Neural cell (in vitro differentiated cells): ENCODE results near the gene PINLYP. TPM values are rescaled to one million over a fixed set of nuclear protein-coding genes. Genes with fewer than 3 reads are reported as not detected.

ENCODE experiments used
- H2AFZ ChIP-seq: fragments of 200-600, 300-800 bp; sonication (generic), shearing (Covaris generic); 2 replicates; pipeline ENCODE4 v1.6.0; 2014; ENCODE audit warnings: low read depth, mild to moderate bottlenecking, antibody characterized with exemption, low read length, moderate library complexity
- H3F3A ChIP-seq: fragments of 200-600 bp; shearing (Covaris generic); 2 replicates; pipeline ENCODE4 v1.6.1; 2016; ENCODE audit warnings: mild to moderate bottlenecking, moderate library complexity, mixed read lengths, antibody characterized with exemption, low read length; ENCODE audit not compliant: insufficient read depth, poor library complexity, severe bottlenecking
- H3K27ac ChIP-seq: fragments of 200-600, 300-800 bp; sonication (generic), shearing (Covaris generic); 2 replicates; pipeline ENCODE4 v1.5.1; 2014; ENCODE audit warnings: mild to moderate bottlenecking, low read length, moderate library complexity
- H3K27me3 ChIP-seq: fragments of 300-800, 200-600 bp; sonication (generic), shearing (Covaris generic); 2 replicates; pipeline ENCODE4 v1.6.0; 2014; ENCODE audit warnings: mild to moderate bottlenecking, low read depth, low read length, moderate library complexity; ENCODE audit not compliant: insufficient read depth
- H3K36me3 ChIP-seq: fragments of 300-800, 200-600 bp; sonication (generic), shearing (Covaris generic); 2 replicates; pipeline ENCODE4 v1.5.1; 2014; ENCODE audit warnings: mild to moderate bottlenecking, antibody characterized with exemption, low read length, moderate library complexity; ENCODE audit not compliant: insufficient read depth
- H3K4me2 ChIP-seq: fragments of 300-800, 200-600 bp; sonication (generic), shearing (Covaris generic); 2 replicates; pipeline ENCODE4 v1.6.0; 2014; ENCODE audit warnings: mild to moderate bottlenecking, low read length
- H3K4me3 ChIP-seq: fragments of 300-800, 200-600 bp; sonication (generic), shearing (Covaris generic); 2 replicates; pipeline ENCODE4 v1.5.1; 2014; ENCODE audit warnings: mild to moderate bottlenecking, low read length, moderate library complexity
- H3K79me2 ChIP-seq: fragments of 200-600 bp; shearing (Covaris generic); replicated peaks from 2 replicates; pipeline ENCODE4 v1.6.0; 2014; ENCODE audit warnings: mild to moderate bottlenecking, low read length, moderate library complexity; ENCODE audit not compliant: insufficient read depth
- H3K9ac ChIP-seq: fragments of 300-800, 200-600 bp; sonication (generic), shearing (Covaris generic); 2 replicates; pipeline ENCODE4 v1.6.1; 2016; ENCODE audit warnings: mild to moderate bottlenecking, low read length, mixed read lengths
- H3K9me2 ChIP-seq: fragments of 200-600 bp; shearing (Covaris generic); 2 replicates; pipeline ENCODE4 v1.6.1; 2016; ENCODE audit warnings: mild to moderate bottlenecking, low read length, mixed read lengths; ENCODE audit not compliant: insufficient read depth
- H3K9me3 ChIP-seq: fragments of 200-600, 300-800 bp; sonication (generic), shearing (Covaris generic); 2 replicates; pipeline ENCODE4 v1.6.1; 2016; ENCODE audit warnings: mild to moderate bottlenecking, mixed run types, low read length, moderate library complexity, mixed read lengths
- H4K20me1 ChIP-seq: fragments of 200-600 bp; shearing (Covaris generic); 2 replicates; pipeline ENCODE4 v1.6.1; 2016; ENCODE audit warnings: mild to moderate bottlenecking, mixed run types; ENCODE audit not compliant: insufficient read depth
- EP300 ChIP-seq: fragments of 450-650 bp; conservative IDR thresholded peaks from 2 replicates; pipeline ENCODE4 v1.6.1; 2014; ENCODE audit warnings: antibody characterized with exemption, mild to moderate bottlenecking, moderate library complexity; ENCODE audit not compliant: poor library complexity, severe bottlenecking
- EZH2 ChIP-seq: fragments of 200-600, 300-800 bp; shearing (Covaris generic), sonication (generic); IDR thresholded peaks from 2 replicates; pipeline ENCODE4 v1.6.1; 2014; ENCODE audit warnings: antibody characterized with exemption, low read length, borderline replicate concordance, mild to moderate bottlenecking; ENCODE audit not compliant: insufficient read depth, poor library complexity, severe bottlenecking
- MXI1 ChIP-seq: fragments of 450-650 bp; conservative IDR thresholded peaks from 2 replicates; pipeline ENCODE4 v1.6.1; 2014; ENCODE audit warnings: antibody characterized with exemption, mild to moderate bottlenecking; ENCODE audit not compliant: poor library complexity, severe bottlenecking
- RAD21 ChIP-seq: fragments of 450-650 bp; conservative IDR thresholded peaks from 2 replicates; pipeline ENCODE4 v1.6.1; 2014; ENCODE audit warnings: antibody characterized with exemption, mild to moderate bottlenecking, moderate library complexity
- SMC3 ChIP-seq: fragments of 450-650 bp; conservative IDR thresholded peaks from 2 replicates; pipeline ENCODE4 v1.6.1; 2014; ENCODE audit warnings: antibody characterized with exemption, mild to moderate bottlenecking, moderate library complexity; ENCODE audit not compliant: poor library complexity
- polyA plus RNA-seq: library from polyadenylated mRNA; depleted of rRNA; stranded (reverse); fragments of >200 nt; gene quantifications from 2 replicates; pipeline ENCODE4 v1.2.3, GENCODE V29; 2014
- TF ChIP-seq, protein P1 (sequence below): fragments of 450-650 bp; IDR thresholded peaks from 2 replicates; pipeline ENCODE4 v1.5.1; 2014; ENCODE audit warnings: antibody characterized with exemption, mild to moderate bottlenecking, moderate library complexity; ENCODE audit not compliant: poor library complexity, severe bottlenecking
- TF ChIP-seq, protein P2 (sequence below): IDR thresholded peaks from 2 replicates; pipeline ENCODE4 v1.6.1; 2012; ENCODE audit warnings: borderline replicate concordance

Gene PINLYP
- polyA plus RNA-seq, 1 donor from 2014 or later: 1.9 TPM

DNA sequence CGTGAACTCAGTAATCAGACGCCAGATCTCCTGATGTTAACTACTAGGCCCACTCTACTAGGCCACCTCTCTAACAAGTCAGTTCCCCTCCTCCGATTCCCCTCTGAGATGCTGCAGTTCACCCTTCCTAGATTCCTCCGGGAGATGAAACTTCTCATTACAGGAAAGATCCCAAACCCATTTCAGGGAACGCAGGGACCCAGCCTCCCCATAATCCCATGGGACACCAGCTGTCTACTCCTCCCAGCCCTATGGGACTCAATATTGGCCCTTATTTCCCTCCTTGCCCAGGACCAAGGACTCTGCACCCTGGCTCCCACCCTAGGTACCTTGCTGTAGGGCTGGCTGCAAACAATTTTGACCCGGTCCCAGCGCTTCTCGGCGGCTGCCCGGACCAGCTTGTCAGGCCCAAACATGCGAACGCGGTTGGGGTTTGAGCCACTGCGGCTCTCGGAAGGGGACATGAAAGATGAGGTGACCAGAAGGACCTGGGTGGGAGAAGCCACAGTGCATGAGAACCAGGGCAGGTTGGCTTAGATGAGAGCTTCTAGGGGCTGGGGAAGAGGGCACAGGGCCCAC lies 21.2 kb upstream of the PINLYP start:
- Histone ChIP-seq H3K36me3 (no peaks in the 10 kb centered on the region), H3F3A (no peaks in the 10 kb centered on the region)

DNA sequence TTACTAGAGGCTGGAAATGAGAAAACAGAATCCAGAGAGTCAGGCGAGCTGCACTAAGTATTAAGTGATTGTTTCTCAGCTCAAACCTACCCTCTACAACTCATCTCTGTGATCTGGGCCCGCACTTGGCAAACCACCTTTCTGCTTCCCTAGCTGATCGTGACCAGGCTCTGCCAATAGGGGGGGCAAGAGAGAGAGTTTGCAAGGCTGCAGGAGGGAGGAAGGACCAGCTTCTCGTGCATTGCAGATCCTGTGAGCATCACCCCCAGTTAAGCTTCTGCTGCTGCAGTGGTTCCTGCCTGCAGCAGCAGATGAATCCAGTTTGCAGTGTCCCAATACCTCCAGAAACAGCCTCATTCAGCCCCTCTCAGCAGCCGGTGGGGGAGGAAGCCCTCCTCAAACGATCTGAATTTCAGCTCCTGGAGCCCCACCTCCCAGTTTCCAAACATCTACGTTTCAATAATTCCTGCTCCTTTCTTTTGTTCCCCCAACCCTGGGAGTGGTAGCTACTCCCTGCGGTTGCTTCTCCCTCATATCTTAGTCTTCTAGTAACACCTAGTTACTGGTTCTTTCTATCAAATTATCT lies 20.3 kb upstream of the PINLYP start:
- Histone ChIP-seq H3K4me3 (no peak overlapping the region), H3K27ac (peak overlapping the region; percentile 22), H3K9me3 (no peaks in the 10 kb centered on the region), H3K36me3 (no peaks in the 10 kb centered on the region), H3K79me2 (no peaks in the 10 kb centered on the region), H3K9ac (peak overlapping the region; percentile 17), H4K20me1 (no peaks in the 10 kb centered on the region), H3K4me2 (no peak overlapping the region), H2AFZ (no peak overlapping the region), H3K27me3 (no peaks in the 10 kb centered on the region), H3F3A (no peaks in the 10 kb centered on the region), H3K9me2 (no peaks in the 10 kb centered on the region)
- no peak for TF ChIP-seq EP300
- peak; percentile 67 for TF ChIP-seq RAD21
- TF ChIP-seq, protein P1, sequence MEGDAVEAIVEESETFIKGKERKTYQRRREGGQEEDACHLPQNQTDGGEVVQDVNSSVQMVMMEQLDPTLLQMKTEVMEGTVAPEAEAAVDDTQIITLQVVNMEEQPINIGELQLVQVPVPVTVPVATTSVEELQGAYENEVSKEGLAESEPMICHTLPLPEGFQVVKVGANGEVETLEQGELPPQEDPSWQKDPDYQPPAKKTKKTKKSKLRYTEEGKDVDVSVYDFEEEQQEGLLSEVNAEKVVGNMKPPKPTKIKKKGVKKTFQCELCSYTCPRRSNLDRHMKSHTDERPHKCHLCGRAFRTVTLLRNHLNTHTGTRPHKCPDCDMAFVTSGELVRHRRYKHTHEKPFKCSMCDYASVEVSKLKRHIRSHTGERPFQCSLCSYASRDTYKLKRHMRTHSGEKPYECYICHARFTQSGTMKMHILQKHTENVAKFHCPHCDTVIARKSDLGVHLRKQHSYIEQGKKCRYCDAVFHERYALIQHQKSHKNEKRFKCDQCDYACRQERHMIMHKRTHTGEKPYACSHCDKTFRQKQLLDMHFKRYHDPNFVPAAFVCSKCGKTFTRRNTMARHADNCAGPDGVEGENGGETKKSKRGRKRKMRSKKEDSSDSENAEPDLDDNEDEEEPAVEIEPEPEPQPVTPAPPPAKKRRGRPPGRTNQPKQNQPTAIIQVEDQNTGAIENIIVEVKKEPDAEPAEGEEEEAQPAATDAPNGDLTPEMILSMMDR: peak; percentile 77
- TF ChIP-seq SMC3: peak; percentile 66

More for the DNA sequence above, 21.2 kb upstream of the PINLYP start:
- Histone ChIP-seq H3K79me2 (no peaks in the 10 kb centered on the region), H2AFZ (no peak overlapping the region), H3K4me2 (no peak overlapping the region), H3K27me3 (no peaks in the 10 kb centered on the region), H3K9me3 (no peaks in the 10 kb centered on the region), H3K4me3 (no peak overlapping the region), H3K27ac (no peak overlapping the region), H3K9me2 (no peaks in the 10 kb centered on the region), H3K9ac (no peak overlapping the region), H4K20me1 (no peaks in the 10 kb centered on the region)
- TF ChIP-seq EZH2 (no peak), EP300 (no peak), MXI1 (no peak), SMC3 (no peak), RAD21 (no peak)
- TF ChIP-seq, protein P1: no peak
- TF ChIP-seq, protein P2, sequence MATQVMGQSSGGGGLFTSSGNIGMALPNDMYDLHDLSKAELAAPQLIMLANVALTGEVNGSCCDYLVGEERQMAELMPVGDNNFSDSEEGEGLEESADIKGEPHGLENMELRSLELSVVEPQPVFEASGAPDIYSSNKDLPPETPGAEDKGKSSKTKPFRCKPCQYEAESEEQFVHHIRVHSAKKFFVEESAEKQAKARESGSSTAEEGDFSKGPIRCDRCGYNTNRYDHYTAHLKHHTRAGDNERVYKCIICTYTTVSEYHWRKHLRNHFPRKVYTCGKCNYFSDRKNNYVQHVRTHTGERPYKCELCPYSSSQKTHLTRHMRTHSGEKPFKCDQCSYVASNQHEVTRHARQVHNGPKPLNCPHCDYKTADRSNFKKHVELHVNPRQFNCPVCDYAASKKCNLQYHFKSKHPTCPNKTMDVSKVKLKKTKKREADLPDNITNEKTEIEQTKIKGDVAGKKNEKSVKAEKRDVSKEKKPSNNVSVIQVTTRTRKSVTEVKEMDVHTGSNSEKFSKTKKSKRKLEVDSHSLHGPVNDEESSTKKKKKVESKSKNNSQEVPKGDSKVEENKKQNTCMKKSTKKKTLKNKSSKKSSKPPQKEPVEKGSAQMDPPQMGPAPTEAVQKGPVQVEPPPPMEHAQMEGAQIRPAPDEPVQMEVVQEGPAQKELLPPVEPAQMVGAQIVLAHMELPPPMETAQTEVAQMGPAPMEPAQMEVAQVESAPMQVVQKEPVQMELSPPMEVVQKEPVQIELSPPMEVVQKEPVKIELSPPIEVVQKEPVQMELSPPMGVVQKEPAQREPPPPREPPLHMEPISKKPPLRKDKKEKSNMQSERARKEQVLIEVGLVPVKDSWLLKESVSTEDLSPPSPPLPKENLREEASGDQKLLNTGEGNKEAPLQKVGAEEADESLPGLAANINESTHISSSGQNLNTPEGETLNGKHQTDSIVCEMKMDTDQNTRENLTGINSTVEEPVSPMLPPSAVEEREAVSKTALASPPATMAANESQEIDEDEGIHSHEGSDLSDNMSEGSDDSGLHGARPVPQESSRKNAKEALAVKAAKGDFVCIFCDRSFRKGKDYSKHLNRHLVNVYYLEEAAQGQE: no peak
